GM12874 (cell line): ENCODE data around the gene CREB3L4.

Experiments
- TF ChIP-seq, protein P1 (sequence below): IDR thresholded peaks from 2 replicates; pipeline ENCODE4 v1.5.1; 2011; ENCODE audit warnings: low read depth, mild to moderate bottlenecking, control low read depth, low read length, moderate library complexity; ENCODE audit not compliant: insufficient read depth

The CREB3L4 gene

DNA sequence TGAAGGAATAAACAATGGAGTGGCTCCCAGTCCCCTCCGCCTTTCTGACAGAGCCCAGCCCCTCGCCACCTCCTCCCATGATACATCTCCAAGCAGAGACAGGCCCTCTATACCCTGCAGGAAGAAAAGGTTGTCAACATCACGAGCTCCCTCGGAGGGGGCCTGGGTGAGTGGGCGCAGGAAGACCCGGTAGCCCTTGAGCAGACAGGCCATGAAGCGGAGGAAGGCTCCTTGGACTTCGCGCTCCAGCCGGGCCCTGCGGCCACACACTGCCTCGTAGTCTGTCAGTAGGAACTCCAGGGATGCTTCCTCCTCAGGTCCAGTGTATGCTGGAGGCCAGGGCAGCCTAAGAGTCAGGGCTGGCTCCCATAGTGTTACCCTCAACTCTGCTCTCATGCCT, 28.2 kb upstream of the CREB3L4 start:
- TF ChIP-seq, protein P1, sequence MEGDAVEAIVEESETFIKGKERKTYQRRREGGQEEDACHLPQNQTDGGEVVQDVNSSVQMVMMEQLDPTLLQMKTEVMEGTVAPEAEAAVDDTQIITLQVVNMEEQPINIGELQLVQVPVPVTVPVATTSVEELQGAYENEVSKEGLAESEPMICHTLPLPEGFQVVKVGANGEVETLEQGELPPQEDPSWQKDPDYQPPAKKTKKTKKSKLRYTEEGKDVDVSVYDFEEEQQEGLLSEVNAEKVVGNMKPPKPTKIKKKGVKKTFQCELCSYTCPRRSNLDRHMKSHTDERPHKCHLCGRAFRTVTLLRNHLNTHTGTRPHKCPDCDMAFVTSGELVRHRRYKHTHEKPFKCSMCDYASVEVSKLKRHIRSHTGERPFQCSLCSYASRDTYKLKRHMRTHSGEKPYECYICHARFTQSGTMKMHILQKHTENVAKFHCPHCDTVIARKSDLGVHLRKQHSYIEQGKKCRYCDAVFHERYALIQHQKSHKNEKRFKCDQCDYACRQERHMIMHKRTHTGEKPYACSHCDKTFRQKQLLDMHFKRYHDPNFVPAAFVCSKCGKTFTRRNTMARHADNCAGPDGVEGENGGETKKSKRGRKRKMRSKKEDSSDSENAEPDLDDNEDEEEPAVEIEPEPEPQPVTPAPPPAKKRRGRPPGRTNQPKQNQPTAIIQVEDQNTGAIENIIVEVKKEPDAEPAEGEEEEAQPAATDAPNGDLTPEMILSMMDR: no peak

DNA sequence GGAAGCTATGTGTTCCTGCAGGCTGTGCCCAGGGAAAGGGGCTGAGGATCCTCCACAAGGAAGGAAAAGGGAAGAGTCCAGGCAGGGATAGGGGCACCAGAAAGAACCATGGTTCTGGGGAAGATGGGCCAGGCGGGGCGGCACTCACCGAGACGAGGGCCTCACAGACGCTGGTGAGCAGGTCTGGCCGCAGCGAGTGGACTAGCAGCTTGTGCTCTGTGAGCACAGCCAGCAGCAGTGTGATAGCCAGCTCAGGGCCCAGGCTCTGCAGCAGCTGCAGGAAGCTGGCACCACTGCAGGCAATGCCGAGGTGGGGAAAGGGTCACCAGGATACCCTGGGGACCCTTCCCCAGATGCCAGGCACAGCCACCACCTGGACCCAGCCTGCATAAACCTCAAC, 26.9 kb upstream of the CREB3L4 start:
- TF ChIP-seq, protein P1: no peak

DNA sequence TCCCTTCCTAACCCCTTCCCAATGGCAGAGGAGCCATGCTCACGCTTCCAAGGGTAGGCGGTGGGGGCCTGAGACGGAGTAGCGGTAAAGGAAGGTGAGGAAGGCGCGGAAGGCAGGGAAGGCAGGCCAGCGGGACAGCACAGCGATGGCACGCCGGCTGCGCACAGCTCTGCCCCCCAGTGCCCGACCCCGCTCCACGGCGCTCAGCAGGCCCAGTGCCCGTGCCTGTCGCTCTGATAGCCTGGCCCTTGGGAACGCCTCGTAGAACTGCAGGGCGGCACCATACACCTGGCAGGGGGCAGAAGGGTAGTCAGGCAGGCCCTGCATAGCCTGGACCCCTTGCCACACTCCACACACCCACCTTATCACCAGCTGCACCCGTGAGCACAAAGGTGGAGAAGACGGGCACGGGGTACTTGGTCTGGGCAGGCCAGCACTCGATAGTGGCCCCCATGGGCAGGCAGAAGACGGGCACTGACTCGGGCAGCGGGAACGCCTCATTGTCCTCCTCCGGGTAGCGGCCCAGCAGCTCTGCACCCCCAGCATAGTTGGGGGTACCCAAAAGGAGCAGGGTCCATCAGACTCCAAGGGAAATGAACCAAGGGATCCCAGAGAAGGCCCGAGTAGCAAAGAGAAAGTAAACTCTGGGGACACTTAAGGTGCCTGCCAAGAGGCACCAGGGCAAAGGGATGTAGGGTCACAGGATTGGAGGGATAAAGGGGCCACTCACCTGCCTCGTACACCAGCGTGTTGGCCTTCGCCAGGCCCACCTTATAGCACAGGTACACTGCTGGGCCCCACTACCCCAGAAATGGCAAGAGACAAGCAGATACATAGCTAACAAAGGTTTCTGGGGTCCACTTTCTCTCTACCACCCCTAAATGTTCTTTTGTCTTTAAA, 25.6 kb upstream of the CREB3L4 start:
- TF ChIP-seq, protein P1: no peak

DNA sequence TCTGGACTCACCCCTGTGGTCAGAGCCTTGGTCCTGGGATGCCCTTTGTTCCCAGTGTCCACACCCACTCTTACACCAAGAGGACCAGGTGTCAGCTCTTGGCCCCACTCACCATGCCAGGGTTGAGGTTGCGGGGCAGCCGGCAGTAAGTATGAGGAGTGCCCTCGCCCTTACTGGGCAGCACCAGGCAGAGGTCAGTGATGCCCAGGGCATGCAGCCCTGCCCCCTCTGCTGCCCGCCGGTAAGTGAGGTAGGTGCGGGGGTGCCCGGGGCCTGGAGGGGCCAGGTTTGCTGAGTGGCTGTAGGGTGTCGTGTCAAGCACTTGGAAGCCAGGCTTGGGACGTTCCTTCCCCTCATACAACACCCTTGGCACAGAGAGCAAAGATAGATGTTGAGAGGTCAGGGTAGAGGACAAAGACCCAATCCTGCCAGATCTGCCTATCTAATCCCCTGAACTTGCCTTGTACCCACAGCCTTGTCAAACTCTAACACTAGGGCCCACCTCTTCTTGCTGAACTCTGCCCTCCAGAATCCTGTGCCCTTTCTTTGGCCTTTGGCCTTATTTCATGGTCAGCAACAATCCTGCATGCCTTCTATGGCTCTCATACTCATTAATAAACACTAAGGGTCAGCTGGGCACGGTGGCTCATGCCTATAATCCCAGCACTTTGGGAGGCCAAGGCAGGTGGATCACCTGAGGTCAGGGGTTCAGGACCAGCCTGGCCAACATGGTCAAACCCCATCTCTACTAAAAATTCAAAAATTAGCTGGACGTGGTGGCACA, 24.7 kb upstream of the CREB3L4 start:
- TF ChIP-seq, protein P1: no peak

DNA sequence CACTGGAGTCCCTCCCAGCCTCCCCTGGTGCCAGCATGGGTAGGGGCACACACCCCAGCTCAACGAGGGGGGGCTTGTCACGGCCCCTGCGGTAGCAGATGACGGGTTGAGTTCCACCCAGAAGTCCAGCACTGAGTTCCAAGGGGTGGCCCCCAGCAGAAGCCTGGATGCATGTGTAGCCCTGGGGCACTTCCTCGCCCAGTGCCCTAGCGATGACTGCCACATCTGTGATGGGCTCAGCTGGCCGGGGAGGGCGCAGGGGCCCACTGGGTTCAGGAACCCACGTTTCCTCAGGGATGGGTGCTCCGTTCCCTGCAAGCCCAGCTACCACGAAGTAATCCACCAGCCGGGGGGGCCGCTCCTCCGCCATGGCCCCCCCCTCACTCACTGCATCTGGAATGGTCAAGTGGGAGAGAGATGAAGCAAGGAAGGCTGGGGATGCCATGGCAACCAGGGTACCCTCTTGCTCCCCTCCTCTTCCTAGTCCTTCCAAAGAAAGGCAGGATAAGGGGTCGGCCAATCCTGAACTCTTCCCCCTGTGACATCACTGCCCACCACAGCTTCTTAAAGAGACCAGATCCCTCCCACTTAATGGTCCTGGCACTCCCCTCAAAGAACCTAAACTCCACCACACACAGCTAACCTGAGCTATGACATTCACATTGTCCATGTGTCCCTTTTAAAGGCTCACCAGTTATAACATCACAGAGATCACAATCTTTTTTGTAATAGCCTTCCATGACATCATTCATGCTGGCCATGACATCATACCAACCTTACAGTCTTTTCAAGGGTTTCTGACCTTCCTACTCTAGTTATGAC, 23.5 kb upstream of the CREB3L4 start:
- TF ChIP-seq, protein P1: no peak

DNA sequence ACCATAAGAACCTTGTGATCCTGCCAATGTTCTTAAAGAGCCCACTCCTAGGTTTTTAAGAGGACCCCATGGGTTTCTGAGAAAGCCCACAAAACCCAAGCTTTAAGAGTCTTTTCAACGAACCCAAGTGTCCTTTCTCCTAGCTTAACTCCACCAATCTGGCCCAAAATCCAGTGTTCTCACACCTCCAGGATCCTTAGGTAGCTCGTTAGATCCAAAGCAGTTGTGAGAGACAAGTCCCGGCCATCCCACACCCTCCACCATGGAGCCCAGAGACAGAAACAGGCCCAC, 22.9 kb upstream of the CREB3L4 start:
- TF ChIP-seq, protein P1: no peak

DNA sequence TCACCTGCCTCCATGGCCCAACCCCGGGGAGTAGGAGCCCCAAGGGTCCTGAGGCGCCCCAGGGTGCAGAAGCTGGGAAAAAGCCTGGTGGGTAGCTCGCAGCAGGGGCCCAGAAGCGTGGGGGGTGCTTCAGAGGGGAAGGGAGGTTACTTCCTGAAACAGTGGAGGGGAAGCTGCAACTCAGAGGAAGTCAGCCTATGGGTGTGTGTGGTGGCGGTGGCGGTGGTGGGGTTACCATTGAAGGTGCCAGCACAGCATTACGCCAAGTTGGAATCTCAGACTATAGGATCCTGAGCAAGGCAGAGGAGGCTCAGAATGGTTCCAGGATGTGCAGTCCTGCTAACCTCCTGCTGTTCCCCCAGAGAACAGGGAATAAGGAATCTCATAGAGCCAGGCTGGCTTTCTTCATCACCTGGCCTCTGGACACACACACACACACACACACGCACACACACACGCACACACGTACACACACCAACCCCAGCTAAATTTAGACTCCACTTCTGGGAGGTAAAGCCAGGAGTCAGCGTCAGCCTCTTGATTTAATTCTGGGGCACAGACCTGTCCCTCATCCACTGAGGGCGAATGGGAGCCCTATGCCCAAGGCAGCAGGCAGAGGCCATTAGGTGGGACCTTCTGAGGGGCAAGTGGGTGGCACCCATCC, 22.4 kb upstream of the CREB3L4 start:
- TF ChIP-seq, protein P1: no peak
